H1 (cell line): Measurements from ENCODE around the gene NEGR1.

ENCODE experiments used
- ATF2 ChIP-seq: IDR thresholded peaks from 2 replicates; pipeline ENCODE4 v1.6.1; 2012; ENCODE audit warnings: low read length, inconsistent platforms
- ATF3 ChIP-seq: IDR thresholded peaks from 2 replicates; pipeline ENCODE4 v1.6.1; 2011; ENCODE audit warnings: low read depth, mild to moderate bottlenecking, low read length; ENCODE audit not compliant: insufficient read depth
- CHD2 ChIP-seq: IDR thresholded peaks from 2 replicates; pipeline ENCODE4 v1.6.1; 2012; ENCODE audit warnings: low read length, improper control_type of control experiment
- CREB1 ChIP-seq: IDR thresholded peaks from 2 replicates; pipeline ENCODE4 v1.6.1; 2012; ENCODE audit warnings: inconsistent platforms
- CTCF ChIP-seq, 3 experiments: IDR thresholded peaks; 1 replicate in 2 of 3; 2 replicates in 1 of 3; pipeline versions ENCODE4 v1.5.1 to v1.6.1; 2011; ENCODE audit warnings: low read length in 3 of 3, mild to moderate bottlenecking in 3 of 3, inconsistent platforms in 2 of 3, low read depth in 1 of 3, moderate library complexity in 1 of 3; ENCODE audit not compliant: insufficient read depth in 1 of 3; ENCODE audit errors: control extremely low read depth in 1 of 3
- EP300 ChIP-seq, 2 experiments: IDR thresholded peaks; 1 replicate in 1 of 2; 2 replicates in 1 of 2; pipeline ENCODE4 v1.6.1; 2011 to 2012; ENCODE audit warnings: low read depth in 2 of 2, low read length in 2 of 2, mild to moderate bottlenecking in 2 of 2, borderline replicate concordance in 1 of 2, inconsistent platforms in 1 of 2, moderate library complexity in 1 of 2
- EZH2 ChIP-seq: fragments of 200-600 bp; sonication (generic); IDR thresholded peaks from 2 replicates; pipeline ENCODE4 v1.7.1; 2012; ENCODE audit warnings: low read depth, mild to moderate bottlenecking, moderate library complexity, low read length, inconsistent platforms; ENCODE audit not compliant: severe bottlenecking
- KDM1A ChIP-seq: fragments of 200-600, 300-600 bp; sonication (generic); IDR thresholded peaks from 2 replicates; pipeline ENCODE4 v1.7.1; 2016; ENCODE audit warnings: mild to moderate bottlenecking, low read length, borderline replicate concordance
- POLR2A ChIP-seq, 2 experiments: IDR thresholded peaks; 1 replicate in 1 of 2; 2 replicates in 1 of 2; pipeline ENCODE4 v1.6.1; 2011; ENCODE audit warnings: low read depth in 2 of 2, low read length in 2 of 2, mild to moderate bottlenecking in 2 of 2; ENCODE audit errors: control extremely low read depth in 1 of 2
- POU5F1 ChIP-seq: IDR thresholded peaks from 2 replicates; pipeline ENCODE4 v1.6.1; 2011; ENCODE audit warnings: low read depth, mild to moderate bottlenecking, low read length, moderate library complexity
- RAD21 ChIP-seq, 2 experiments: IDR thresholded peaks in 1 of 2; conservative IDR thresholded peaks in 1 of 2; 2 replicates each; pipeline ENCODE4 v1.6.1; 2011; ENCODE audit warnings: low read depth in 2 of 2, low read length in 2 of 2, improper control_type of control experiment in 1 of 2, inconsistent platforms in 1 of 2, mild to moderate bottlenecking in 1 of 2, moderate library complexity in 1 of 2
- SUZ12 ChIP-seq: fragments of 200-600 bp; sonication (generic); IDR thresholded peaks from 2 replicates; pipeline ENCODE4 v1.6.1; 2012; ENCODE audit warnings: mild to moderate bottlenecking, inconsistent platforms, low read length, moderate library complexity, mixed read lengths
- TAF1 ChIP-seq: IDR thresholded peaks from 2 replicates; pipeline ENCODE4 v1.6.1; 2011; ENCODE audit warnings: mild to moderate bottlenecking, low read depth, low read length
- TAF7 ChIP-seq: optimal IDR thresholded peaks from 2 replicates; pipeline ENCODE3; 2011; ENCODE audit warnings: low read depth, mild to moderate bottlenecking, inconsistent platforms, low read length, moderate library complexity, borderline replicate concordance

DNA sequence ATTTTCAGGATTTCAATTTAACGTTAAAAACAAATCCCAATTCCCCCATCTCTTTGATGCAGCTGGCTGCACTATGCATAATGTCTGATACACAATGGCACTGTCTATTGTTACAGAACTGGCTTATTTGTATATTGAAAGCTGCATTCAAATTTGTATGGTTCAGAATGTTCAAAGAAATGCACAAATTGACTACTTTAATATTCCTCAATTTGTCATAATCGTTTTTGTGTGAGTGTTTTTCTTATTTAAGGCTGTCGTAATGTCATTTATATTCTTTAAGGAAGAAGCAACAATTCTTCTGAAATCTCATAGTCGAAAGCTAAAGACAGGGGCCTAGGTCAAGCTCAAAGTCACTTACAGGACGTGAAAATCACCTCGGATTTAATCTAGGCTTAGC is 860.1 kb downstream of the NEGR1 start:
- TF ChIP-seq EZH2: no peak
- TF ChIP-seq CTCF (IDR thresholded peaks at IDR 0.05; ENCODE audit: control extremely low read depth in 1 of 3, insufficient read depth in 1 of 3, low read depth in 1 of 3, low read length in 3 of 3): no peak
- no peak for TF ChIP-seq KDM1A
- TF ChIP-seq SUZ12: no peak
- TF ChIP-seq POLR2A (IDR thresholded peaks at IDR 0.05; ENCODE audit: control extremely low read depth in 1 of 2, low read depth in 2 of 2, low read length in 2 of 2): no peak
- no peak for TF ChIP-seq TAF7
- no peak for TF ChIP-seq POU5F1
- TF ChIP-seq EP300 (IDR thresholded peaks at IDR 0.05; ENCODE audit: borderline replicate concordance in 1 of 2, low read depth in 2 of 2, low read length in 2 of 2): no peak
- no peak for TF ChIP-seq RAD21 (IDR thresholded peaks at IDR 0.05 in 1 of 2, conservative IDR thresholded peaks at IDR 0.05 in 1 of 2; ENCODE audit: low read depth in 2 of 2, low read length in 2 of 2)
- TF ChIP-seq ATF3: no peak
- no peak for TF ChIP-seq CHD2
- no peak for TF ChIP-seq TAF1
- TF ChIP-seq ATF2: no peak
- no peak for TF ChIP-seq CREB1
